ENCODE results near the gene ZNF827. TPM values are rescaled to one million over a fixed set of nuclear protein-coding genes. Genes with fewer than 3 reads are reported as not detected.

The ZNF827 gene
- total RNA-seq, 4 donors from 2014 or later: 2.6 to 17.9 (median 3.7) TPM

DNA sequence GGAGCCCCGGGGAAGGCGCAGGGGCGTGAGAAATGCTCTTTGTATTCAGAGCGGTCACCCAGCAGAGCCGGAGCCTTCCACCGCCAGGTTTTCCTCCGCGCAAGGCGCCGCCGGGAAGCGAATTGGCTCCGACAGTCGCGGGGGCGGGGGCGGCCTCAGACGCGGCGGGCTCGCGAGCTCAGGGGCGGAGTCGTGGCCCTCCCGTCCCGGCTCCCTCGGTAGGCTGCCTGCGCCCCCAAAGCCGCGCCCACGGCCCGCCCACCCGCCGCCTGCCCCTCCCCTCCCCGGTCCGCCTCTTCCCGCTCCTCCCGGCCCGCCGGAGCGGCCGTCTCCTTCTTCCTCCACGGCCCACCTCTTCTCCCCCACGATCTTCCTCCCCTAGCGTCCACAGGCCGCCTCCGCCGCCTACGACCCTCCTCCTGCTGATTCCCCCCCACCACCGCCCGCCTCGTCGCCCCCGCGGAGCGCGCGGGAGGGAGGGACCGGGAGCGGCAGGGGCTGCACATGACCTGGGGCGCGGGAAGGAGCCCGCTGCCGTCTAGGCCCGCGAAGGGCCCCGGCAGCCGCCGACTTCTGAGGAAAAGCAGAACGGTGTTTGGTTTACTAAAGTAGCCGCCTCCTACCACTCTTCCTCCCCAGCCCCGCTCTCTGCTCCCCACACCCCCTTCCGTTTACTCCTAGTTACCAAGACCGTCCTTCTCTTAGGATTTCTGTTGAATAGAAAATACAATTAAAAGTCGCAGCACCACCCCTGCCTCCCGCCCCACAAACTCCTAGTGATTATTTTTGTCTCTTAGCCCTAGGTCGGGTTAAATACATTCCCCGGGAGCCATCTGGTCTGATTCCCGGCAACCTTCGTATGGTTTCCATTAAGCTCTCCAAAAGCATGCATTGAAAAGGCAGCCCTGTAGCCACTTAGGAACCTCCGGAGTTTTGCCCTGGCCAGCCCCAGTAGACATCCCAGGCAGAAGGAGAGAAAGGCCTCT is 205.4 kb downstream of the ZNF827 start:
- DNase-seq (ENCODE audit: low spot score in 2 of 2): peak; percentile 93 to 99

DNA sequence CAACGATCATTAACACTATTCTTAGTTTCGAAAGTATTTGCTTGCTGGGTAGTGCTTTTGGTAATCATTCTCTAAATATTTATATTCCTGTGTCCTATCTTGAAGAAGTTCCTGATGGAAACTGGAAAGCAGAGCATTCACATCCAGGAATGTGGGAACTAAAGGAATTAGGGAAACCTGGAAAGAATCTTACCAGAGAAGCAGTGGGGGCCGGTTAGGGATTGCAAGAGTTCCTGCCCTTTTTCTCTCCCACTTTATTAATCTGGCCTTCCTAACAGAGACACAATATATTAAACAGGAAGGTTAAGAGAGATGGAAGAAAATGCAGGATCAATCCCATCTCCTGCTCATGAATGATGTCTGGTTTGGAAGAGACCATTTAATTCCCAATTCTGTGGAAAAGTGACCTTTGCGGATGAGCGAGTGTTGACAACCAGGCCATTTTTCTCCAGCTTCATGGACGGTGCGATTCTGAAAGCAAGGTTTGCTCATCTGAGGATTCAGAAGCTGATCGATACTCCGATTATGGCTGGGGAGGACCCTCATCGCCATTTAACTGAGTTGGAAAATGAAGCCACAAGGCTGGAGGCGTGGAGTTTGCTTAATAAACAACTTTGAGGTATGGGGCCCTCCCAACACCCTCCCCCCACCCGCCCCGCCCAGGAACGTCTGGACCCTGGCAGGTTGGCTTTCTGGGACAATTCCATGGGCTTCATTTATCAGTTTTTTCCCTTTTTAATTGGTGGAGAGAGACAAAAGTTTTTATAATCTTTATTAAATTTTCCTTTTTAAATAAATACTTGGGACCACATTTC is 206.4 kb downstream of the ZNF827 start:
- intact Hi-C loops (cut with DNase I; ENCODE audit: low total_unique reads): no loop called here
- H3K4me3 ChIP-seq (ENCODE audit: low read depth, poor library complexity, severe bottlenecking): no peak overlapping the region
- no peak for DNase-seq (ENCODE audit: low spot score in 2 of 2)
- WGBS, 2 donors: 56 to 58% methylated on average over 14 of the region's 14 CpGs
- TF ChIP-seq POLR2A (IDR thresholded peaks at IDR 0.05): no peak
- TF ChIP-seq, protein P1, sequence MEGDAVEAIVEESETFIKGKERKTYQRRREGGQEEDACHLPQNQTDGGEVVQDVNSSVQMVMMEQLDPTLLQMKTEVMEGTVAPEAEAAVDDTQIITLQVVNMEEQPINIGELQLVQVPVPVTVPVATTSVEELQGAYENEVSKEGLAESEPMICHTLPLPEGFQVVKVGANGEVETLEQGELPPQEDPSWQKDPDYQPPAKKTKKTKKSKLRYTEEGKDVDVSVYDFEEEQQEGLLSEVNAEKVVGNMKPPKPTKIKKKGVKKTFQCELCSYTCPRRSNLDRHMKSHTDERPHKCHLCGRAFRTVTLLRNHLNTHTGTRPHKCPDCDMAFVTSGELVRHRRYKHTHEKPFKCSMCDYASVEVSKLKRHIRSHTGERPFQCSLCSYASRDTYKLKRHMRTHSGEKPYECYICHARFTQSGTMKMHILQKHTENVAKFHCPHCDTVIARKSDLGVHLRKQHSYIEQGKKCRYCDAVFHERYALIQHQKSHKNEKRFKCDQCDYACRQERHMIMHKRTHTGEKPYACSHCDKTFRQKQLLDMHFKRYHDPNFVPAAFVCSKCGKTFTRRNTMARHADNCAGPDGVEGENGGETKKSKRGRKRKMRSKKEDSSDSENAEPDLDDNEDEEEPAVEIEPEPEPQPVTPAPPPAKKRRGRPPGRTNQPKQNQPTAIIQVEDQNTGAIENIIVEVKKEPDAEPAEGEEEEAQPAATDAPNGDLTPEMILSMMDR (IDR thresholded peaks at IDR 0.05): no peak

More for the DNA sequence above, 205.4 kb downstream of the ZNF827 start:
- TF ChIP-seq, protein P1 (IDR thresholded peaks at IDR 0.05): no peak
- peak in 1 of 2 donors; percentile 31 for TF ChIP-seq POLR2A (IDR thresholded peaks at IDR 0.05)
- intact Hi-C loops (cut with DNase I; ENCODE audit: low total_unique reads): no loop called here
- 0 to 1% methylated on average over 51 to 75 of the region's 81 CpGs for WGBS, 2 donors
- peak overlapping the region; percentile 66 for H3K4me3 ChIP-seq (ENCODE audit: low read depth, poor library complexity, severe bottlenecking)

DNA sequence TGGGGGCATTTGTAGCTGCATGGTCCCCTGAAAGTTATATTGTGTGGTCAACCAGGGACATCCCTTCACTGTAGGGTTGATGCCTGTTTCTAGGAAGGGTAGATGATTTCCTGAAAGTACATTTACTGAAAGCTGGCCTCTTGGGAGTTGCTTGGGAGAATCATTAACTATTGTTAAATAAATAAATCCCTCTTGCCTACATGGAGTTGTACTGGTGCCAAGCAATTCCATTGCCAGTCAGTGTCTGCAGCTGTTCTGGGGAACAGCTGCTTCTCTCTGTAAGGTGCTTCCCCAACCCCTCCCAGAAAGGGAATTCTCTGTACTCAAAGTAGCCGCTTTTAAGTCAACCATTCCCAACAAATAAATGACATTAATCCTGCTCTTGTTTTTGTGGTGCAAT is 207.6 kb downstream of the ZNF827 start:
- 36 to 40% methylated on average over 1 of the region's 1 CpG for WGBS, 2 donors
- intact Hi-C loops (cut with DNase I; ENCODE audit: low total_unique reads): no loop called here
- TF ChIP-seq, protein P1 (IDR thresholded peaks at IDR 0.05): no peak
- TF ChIP-seq POLR2A (IDR thresholded peaks at IDR 0.05): no peak
- no peak for DNase-seq (ENCODE audit: low spot score in 2 of 2)
- no peak overlapping the region for H3K4me3 ChIP-seq (ENCODE audit: low read depth, poor library complexity, severe bottlenecking)

DNA sequence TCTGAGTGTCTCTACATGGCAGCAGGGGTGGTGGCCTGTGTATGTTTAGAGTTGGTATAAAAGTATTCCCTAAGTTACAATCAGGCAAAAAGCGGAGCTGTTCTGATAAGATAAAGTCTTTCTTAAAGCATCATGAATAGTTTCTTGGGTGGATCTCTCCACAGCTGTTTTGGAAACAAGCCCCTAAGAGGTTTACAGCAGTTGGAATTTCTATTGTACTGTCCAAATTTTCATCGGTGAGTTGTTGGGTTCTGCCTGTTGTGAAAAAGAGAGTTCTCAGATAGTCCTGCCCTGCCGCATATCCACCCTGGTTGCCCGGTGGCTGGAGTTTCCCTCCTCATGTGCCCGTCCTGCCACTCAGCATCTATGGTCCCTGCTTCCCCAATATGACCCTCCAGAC is 208.6 kb downstream of the ZNF827 start:
- intact Hi-C loops (cut with DNase I; ENCODE audit: low total_unique reads): no loop called here
- 79 to 85% methylated on average over 5 of the region's 5 CpGs for WGBS, 2 donors
- TF ChIP-seq, protein P1 (IDR thresholded peaks at IDR 0.05): no peak
- no peak for TF ChIP-seq POLR2A (IDR thresholded peaks at IDR 0.05)
- DNase-seq (ENCODE audit: low spot score in 2 of 2): no peak
- no peak overlapping the region for H3K4me3 ChIP-seq (ENCODE audit: low read depth, poor library complexity, severe bottlenecking)

DNA sequence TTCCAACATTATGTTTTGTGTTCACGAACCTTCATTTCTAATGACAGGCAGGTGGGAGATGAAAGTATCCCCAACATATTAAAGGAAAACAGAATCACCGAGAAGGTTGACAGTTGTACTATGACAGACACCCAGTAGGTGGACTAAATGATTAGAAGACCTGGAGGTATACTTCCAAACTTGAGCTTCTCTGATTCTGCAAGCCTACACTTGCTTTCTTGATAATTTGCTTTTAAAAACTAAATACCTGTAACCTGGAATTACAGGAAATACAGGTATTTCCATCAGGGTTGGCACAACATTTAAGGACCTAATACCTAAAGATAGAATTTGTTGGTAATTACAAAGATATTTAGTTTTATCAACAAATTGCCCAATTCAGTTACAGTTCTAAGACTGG is 215.3 kb downstream of the ZNF827 start:
- no peak for DNase-seq (ENCODE audit: low spot score in 2 of 2)
- TF ChIP-seq, protein P1 (IDR thresholded peaks at IDR 0.05): no peak
- no peak for TF ChIP-seq POLR2A (IDR thresholded peaks at IDR 0.05)
- intact Hi-C loops (cut with DNase I; ENCODE audit: low total_unique reads): no loop called here
- 53 to 62% methylated on average over 2 of the region's 2 CpGs for WGBS, 2 donors
- H3K4me3 ChIP-seq (ENCODE audit: low read depth, poor library complexity, severe bottlenecking): no peak overlapping the region

All from lower leg skin (tissue), 4 donors.